Thyroid gland (tissue), 4 donors: Measurements from ENCODE around the gene PLCH1.

Source experiments
- POLR2A ChIP-seq, 2 donors: fragments of 450-650 bp; IDR thresholded peaks; one replicate each; pipeline ENCODE4 v1.6.1; 2017; ENCODE audit warnings: antibody characterized with exemption in 2 of 2, mild to moderate bottlenecking in 2 of 2, moderate library complexity in 1 of 2
- TF ChIP-seq, protein P1 (sequence below), 6 experiments: fragments of 200-600 bp in 3 of 6; fragments of 450-650 bp in 3 of 6; sonication (generic) in 3 of 6; IDR thresholded peaks; one replicate each; pipeline ENCODE4 v1.5.1; 2016 to 2019; ENCODE audit warnings: antibody characterized with exemption in 6 of 6, mild to moderate bottlenecking in 2 of 6, inconsistent platforms in 1 of 6, moderate library complexity in 1 of 6

DNA sequence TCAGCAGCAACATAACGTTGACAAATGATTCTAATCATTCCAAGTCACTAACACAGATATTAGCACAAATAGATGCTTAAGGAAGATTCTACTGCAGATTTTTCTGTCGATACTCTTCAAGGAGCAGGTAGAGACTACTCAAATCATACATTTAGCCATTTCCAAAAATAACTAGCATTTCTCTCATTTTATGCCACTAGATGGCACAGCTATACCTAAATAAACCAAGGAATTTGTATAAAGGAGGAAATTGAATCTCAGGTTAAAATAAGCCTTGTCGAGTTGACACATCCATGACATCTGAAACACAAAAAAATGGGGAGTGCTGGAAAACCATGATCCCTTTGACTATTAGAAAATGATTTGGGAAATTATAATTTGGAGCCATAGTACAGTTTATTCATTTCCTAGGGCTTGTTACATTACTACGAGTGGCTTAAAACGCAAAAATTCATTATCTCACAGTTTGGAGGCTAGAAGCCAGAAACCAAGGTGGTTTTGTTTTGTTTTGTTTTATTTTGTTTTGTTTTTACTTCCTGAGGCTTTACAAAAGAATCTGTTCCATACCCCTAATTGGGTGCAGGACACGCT is 391.9 kb downstream of the PLCH1 start:
- TF ChIP-seq, protein P1, sequence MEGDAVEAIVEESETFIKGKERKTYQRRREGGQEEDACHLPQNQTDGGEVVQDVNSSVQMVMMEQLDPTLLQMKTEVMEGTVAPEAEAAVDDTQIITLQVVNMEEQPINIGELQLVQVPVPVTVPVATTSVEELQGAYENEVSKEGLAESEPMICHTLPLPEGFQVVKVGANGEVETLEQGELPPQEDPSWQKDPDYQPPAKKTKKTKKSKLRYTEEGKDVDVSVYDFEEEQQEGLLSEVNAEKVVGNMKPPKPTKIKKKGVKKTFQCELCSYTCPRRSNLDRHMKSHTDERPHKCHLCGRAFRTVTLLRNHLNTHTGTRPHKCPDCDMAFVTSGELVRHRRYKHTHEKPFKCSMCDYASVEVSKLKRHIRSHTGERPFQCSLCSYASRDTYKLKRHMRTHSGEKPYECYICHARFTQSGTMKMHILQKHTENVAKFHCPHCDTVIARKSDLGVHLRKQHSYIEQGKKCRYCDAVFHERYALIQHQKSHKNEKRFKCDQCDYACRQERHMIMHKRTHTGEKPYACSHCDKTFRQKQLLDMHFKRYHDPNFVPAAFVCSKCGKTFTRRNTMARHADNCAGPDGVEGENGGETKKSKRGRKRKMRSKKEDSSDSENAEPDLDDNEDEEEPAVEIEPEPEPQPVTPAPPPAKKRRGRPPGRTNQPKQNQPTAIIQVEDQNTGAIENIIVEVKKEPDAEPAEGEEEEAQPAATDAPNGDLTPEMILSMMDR (IDR thresholded peaks at IDR 0.05): peak in 5 of 6 experiments; percentile 26 to 85 (median 52)
- TF ChIP-seq POLR2A (IDR thresholded peaks at IDR 0.05): no peak
